ENCODE measurements around the gene ENOX1.

DNA sequence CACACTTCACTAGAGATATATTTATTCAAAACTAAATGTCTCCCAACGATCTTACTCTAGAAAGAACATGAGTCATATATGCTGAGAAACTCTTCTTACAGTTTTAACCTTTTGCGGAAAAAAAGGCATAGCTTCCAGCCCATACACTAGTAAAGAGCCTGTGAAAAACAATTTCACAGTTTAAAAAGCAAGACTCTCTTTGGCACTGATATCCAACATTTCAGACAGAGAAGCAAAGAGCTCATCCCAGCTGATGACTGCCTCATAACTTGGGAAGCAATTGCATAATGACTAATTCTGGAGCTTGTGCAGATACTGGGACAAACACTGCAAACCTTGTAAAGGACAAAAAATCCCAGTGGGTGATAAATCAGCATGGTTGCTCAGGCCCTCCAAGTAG lies 88.0 kb downstream of the ENOX1 start:
- TF ChIP-seq MTF2 (CRISPR knock-in tag; IDR thresholded peaks at IDR 0.05; ENCODE audit: borderline replicate concordance) (no peak), CREB1 (IDR thresholded peaks at IDR 0.05) (no peak), CREB1 (CRISPR knock-in tag; IDR thresholded peaks at IDR 0.05) (no peak), POLR2A (IDR thresholded peaks at IDR 0.05; ENCODE audit: insufficient read depth in 1 of 2, low read depth in 2 of 2, low read length in 2 of 2) (no peak)

Data from HepG2 (cell line).